Suprapubic skin (tissue), 3 donors: ENCODE data around the gene LAMA4.

ENCODE experiments used
- CTCF ChIP-seq, 2 donors: fragments of 200-600 bp in 1 of 2; fragments of 450-650 bp in 1 of 2; sonication (generic) in 1 of 2; IDR thresholded peaks; one replicate each; pipeline ENCODE4 v1.5.1; 2016 to 2019; ENCODE audit warnings: antibody characterized with exemption in 2 of 2, mild to moderate bottlenecking in 1 of 2, moderate library complexity in 1 of 2
- POLR2A ChIP-seq, 2 donors: fragments of 450-650 bp; IDR thresholded peaks; one replicate each; pipeline ENCODE4 v1.6.1; 2017; ENCODE audit warnings: antibody characterized with exemption in 2 of 2, mild to moderate bottlenecking in 2 of 2, moderate library complexity in 2 of 2

- TF ChIP-seq CTCF (IDR thresholded peaks at IDR 0.05) (no peak), POLR2A (IDR thresholded peaks at IDR 0.05) (no peak)
These were observed 136.3 kb downstream of the LAMA4 start for GRCh38 chr6:112118034-112118433.
